ENCODE data around the gene CHGA.

Gene CHGA

DNA sequence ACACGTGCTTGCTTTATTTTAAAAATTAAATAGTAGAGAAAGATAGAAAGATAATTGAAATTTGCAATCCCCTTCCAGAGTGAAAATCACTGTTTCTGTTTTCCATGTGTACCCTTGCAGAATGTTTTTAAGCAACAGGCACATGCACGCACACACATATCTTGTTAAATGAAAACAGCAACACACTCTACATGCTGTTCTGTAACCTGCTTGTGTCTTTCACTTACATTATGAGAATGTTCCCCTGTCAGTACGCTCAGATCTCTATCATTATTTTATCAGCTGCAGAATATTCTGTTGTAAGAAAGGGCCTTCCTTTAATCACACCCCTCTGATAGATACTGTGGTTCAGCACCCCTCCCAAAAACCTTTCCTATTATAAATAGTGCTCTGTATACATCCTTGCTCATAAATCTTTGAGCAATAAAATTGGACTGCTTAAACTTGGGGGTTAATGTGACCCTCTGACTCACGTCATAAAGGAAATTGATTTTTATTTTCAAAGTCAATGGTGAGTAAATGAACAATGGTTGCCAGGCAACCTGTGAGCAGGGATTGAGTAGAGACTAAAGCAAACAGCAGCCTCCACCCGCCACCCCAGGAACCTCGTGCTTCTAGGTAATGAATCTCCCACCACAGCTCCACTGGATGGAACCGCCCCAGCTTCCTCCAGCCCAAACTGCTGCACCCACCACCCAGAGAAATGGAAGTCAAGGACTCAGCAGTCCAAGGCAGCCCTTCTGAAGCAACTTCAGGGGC, 31.9 kb upstream of the CHGA start:
- TF ChIP-seq, protein P1, sequence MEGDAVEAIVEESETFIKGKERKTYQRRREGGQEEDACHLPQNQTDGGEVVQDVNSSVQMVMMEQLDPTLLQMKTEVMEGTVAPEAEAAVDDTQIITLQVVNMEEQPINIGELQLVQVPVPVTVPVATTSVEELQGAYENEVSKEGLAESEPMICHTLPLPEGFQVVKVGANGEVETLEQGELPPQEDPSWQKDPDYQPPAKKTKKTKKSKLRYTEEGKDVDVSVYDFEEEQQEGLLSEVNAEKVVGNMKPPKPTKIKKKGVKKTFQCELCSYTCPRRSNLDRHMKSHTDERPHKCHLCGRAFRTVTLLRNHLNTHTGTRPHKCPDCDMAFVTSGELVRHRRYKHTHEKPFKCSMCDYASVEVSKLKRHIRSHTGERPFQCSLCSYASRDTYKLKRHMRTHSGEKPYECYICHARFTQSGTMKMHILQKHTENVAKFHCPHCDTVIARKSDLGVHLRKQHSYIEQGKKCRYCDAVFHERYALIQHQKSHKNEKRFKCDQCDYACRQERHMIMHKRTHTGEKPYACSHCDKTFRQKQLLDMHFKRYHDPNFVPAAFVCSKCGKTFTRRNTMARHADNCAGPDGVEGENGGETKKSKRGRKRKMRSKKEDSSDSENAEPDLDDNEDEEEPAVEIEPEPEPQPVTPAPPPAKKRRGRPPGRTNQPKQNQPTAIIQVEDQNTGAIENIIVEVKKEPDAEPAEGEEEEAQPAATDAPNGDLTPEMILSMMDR (conservative IDR thresholded peaks at IDR 0.05; ENCODE audit: low read depth) = no peak
- DNase-seq (ENCODE audit: low spot score) = no peak
- CTCF ChIA-PET = interaction anchor here (0.6 kb wide), 1 partner anchor 63 kb away, joined by 3 read pairs; no protein-coding TSS in a partner anchor
- H3K27ac ChIP-seq = no peak overlapping the region
- POLR2A ChIA-PET (ENCODE audit: low non-redundant PET) = no interaction called here

DNA sequence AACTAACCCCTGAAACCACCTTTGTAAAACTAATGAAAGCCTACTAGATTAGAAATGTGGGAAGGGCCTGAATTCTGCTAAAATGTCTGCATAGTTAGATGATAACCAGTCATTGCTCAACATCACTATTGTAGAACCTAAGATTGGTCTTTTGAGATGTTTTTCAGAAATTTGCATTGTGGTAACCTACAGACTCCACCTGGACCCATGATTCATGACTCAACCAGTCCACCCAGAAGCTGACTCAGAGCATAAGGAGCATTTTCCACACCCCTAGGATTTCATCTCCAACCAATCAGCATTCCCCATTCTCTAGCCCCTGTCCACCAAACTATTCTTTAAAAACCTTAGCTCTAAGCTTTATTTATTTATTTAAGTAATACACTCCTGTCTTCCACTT, 30.4 kb upstream of the CHGA start:
- DNase-seq (ENCODE audit: low spot score) = no peak
- POLR2A ChIA-PET (ENCODE audit: low non-redundant PET) = no interaction called here
- H3K27ac ChIP-seq = no peak overlapping the region
- TF ChIP-seq, protein P1 (conservative IDR thresholded peaks at IDR 0.05; ENCODE audit: low read depth) = no peak
- CTCF ChIA-PET = no interaction called here

DNA sequence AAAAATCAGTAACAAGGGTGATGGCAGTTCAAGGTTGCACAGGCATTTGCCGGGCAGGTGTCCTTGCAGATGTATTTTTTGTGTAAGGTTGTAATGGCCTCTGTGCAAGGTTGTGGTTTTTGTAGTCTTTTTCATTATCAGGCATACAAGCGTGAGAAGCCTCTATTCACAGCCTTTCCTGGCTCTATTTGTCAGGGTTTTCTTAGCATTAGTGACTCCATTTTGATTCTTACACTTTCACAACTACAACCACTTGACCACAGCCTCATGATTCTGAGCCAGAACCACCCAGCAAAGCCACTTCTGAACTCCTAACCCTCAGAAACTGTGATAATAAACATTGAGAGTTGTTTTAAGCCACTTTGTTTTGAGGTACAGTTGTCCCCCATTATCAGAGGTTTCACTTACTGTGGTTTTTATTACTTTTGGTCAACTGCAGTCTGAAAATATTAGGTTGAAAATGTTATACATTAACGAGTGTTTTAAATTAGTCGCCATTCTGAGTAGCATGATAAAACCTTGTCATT, 27.5 kb upstream of the CHGA start:
- no peak overlapping the region for H3K27ac ChIP-seq
- ChIA-PET POLR2A (ENCODE audit: low non-redundant PET) (no interaction called here), CTCF (no interaction called here)
- TF ChIP-seq, protein P1 (conservative IDR thresholded peaks at IDR 0.05; ENCODE audit: low read depth) = no peak
- DNase-seq (ENCODE audit: low spot score) = no peak

DNA sequence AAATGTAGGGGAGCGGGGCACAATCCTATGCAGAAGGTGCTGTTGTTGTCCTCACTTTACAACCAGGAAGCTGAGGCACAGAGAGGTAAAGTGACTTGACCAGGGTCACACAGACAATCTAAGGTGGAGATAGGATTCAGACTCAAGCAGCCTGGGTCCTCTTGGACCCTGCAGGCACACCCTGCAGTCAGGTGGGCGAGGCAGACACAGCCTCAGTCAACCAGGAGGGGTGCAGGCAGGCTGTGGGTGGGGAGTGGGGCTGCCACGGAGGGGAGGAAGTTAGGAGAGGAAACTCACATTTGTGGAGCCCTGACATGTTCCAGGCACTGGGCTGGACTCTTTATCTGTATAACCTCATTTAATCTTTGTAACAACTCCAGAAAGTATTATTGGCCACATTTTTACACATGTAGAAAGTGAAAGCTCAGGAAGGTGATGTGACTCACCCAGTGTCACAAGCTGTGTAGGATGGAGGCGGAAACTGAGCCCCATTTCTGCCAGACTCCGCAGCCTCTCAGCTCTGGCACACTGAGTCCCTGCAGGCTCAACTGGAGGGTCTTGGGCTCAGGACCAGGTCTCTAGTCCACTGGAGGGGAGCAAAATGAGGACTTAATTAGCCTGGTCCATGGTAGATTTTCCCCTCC, 24.9 kb upstream of the CHGA start:
- POLR2A ChIA-PET (ENCODE audit: low non-redundant PET) = interaction anchor here (0.5 kb wide), 1 partner anchor 29 kb away, joined by 3 read pairs; no protein-coding TSS in a partner anchor
- no peak for DNase-seq (ENCODE audit: low spot score)
- TF ChIP-seq, protein P1 (conservative IDR thresholded peaks at IDR 0.05; ENCODE audit: low read depth) = no peak
- H3K27ac ChIP-seq = no peak overlapping the region
- CTCF ChIA-PET = interaction anchor here (0.7 kb wide), 1 partner anchor 54 kb away, joined by 3 read pairs; no protein-coding TSS in a partner anchor

DNA sequence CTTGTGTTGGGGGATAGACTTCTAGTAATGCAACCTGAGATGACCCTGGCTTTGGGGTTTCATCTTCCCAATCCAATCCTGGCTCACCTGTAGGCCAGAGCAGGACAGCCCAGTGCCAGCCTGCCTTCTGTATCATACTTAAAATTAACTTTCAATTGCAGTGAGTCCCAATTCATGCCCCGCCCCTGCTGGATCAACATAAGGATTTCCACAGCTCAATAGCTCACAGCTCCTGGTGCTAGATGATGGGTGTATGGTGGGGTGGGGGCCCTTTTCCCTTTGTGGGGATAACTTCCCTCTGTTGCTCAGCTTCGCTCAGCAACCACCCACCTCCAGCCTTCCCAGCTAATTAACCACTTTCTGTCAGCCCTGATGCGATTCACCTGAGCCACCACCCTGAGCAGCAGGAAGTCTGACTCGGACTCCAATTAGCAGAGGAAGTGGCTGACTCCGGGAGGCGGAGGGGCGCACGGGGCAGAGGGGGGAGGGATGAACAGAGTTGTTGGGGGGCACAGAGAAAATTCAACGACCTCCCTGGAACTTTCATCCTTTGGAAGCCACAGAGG, 24.3 kb upstream of the CHGA start:
- TF ChIP-seq, protein P1 (conservative IDR thresholded peaks at IDR 0.05; ENCODE audit: low read depth) = no peak
- POLR2A ChIA-PET (ENCODE audit: low non-redundant PET) = no interaction called here
- CTCF ChIA-PET = no interaction called here
- H3K27ac ChIP-seq = no peak overlapping the region
- DNase-seq (ENCODE audit: low spot score) = no peak

DNA sequence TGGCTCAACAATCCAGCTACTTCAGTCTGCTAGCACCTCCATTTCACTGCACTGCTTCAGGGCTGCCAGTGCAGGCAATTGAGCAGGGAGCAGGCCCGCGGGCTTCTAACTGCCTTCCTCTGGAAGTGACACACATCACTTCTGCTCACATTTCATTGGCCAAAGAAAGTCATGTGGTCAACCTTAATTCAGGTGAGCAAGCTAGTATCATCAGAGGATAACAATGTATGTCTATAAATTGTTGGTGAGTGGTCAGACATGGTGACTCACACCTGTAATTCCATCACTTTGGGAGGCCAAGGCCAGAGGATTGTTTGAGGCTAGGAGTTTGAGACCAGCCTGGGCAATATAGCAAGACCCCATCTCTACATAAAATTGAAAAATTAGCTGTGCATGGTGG, 22.3 kb upstream of the CHGA start:
- DNase-seq (ENCODE audit: low spot score) = no peak
- CTCF ChIA-PET = no interaction called here
- POLR2A ChIA-PET (ENCODE audit: low non-redundant PET) = no interaction called here
- no peak overlapping the region for H3K27ac ChIP-seq
- TF ChIP-seq, protein P1 (conservative IDR thresholded peaks at IDR 0.05; ENCODE audit: low read depth) = no peak

Data from RWPE1 (cell line).